ENCODE results near the gene SLC31A1.

SLC31A1 gene

DNA sequence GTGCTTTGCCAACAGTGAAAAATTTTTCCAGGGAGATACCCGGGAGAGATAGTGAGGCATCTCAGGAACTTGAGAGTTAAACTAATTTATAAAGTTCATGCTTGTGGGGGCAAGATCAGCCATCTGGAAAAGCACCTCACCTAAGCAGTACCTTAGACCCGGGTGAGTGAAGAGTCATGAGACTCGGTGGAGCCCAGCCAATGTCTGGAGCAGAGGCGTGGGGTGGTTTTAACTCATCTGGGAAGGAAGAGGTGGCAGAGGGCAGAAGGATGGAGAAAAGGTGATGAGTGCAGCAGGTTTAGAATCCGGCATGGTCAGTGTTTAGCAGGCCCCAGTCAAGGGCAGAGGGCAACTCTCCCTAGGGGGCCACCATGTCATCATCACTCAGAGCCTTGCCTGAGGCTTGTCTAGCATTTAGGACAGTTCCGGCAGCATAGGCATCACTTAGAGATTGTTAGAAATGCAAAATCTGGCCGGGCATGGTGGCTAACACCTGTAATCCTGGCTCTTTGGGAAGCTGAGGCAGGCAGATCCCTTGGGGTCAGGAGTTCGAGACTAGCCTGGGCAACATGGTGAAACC, 86.1 kb downstream of the SLC31A1 start:
- no peak for TF ChIP-seq CTCF (conservative IDR thresholded peaks at IDR 0.05; ENCODE audit: control insufficient read depth, insufficient read depth, low read depth, low read length)
- no peak for DNase-seq (ENCODE audit: low read depth)
- H3K4me3 ChIP-seq (ENCODE audit: control insufficient read depth, low read depth, low read length): no peak overlapping the region

GRCh38 chr9:113309204-113309813, 88.0 kb downstream of the SLC31A1 start:
- peak; percentile 90 for TF ChIP-seq CTCF (conservative IDR thresholded peaks at IDR 0.05; ENCODE audit: control insufficient read depth, insufficient read depth, low read depth, low read length)
- H3K4me3 ChIP-seq (ENCODE audit: control insufficient read depth, low read depth, low read length): no peak overlapping the region
- DNase-seq (ENCODE audit: low read depth): peak; percentile 57

- no peak overlapping the region for H3K4me3 ChIP-seq (ENCODE audit: control insufficient read depth, low read depth, low read length)
- DNase-seq (ENCODE audit: low read depth): no peak
- no peak for TF ChIP-seq CTCF (conservative IDR thresholded peaks at IDR 0.05; ENCODE audit: control insufficient read depth, insufficient read depth, low read depth, low read length)
These were observed 89.2 kb downstream of the SLC31A1 start for GRCh38 chr9:113310538-113310937.

DNA sequence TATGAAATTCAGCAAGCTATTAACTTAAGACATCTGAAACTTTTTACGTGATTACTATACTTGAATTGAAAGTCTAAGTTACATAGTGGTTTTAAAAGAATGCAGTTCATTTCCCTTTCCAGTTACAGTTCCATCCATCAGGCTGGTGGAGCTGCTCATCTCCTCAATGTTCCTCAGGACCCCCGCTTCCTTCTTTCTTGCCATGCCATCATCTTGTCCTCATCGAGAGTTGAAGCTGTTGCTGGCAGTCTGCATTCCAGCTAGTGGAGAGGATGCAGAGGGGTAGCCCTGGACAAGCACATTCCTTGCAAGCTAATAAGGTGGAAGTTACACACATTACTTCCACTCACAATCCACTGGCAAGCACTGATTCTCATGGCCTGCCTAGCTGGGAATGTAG, 90.6 kb downstream of the SLC31A1 start:
- no peak for TF ChIP-seq CTCF (conservative IDR thresholded peaks at IDR 0.05; ENCODE audit: control insufficient read depth, insufficient read depth, low read depth, low read length)
- no peak for DNase-seq (ENCODE audit: low read depth)
- H3K4me3 ChIP-seq (ENCODE audit: control insufficient read depth, low read depth, low read length): no peak overlapping the region

DNA sequence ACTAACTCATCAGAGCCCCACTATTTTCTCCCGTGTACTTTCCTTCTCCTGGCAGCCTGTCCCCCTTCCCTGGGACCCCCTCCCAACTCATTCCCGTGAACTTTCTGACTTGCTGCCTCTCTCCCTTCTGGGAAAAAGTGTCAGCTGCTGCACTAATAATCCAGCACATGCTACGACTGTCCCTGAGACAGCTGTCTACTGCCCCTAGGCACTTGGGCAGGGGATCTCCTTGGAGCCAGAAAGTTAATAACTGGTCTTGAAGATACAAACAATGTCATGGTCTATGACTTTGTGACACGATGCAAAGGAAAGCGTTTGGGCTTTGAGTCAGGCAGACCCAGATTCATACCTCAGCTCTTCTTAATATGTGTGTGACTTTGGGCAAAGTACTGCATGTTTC, 91.9 kb downstream of the SLC31A1 start:
- DNase-seq (ENCODE audit: low read depth): no peak
- H3K4me3 ChIP-seq (ENCODE audit: control insufficient read depth, low read depth, low read length): no peak overlapping the region
- no peak for TF ChIP-seq CTCF (conservative IDR thresholded peaks at IDR 0.05; ENCODE audit: control insufficient read depth, insufficient read depth, low read depth, low read length)

Measured in fibroblast of mammary gland (primary cell).